Effector CD4-positive, alpha-beta T cell (primary cell): ENCODE measurements around the gene PTPRK.
"Not testable (repeated sequence)": the region's sequence is repeated elsewhere in the genome, so short reads cannot be mapped to it uniquely, and the experiment has no call there.

ENCODE experiments used
- DNase-seq: peaks from one replicate; pipeline ENCODE4 v3.0.0-alpha.2; 2020

Gene PTPRK

DNA sequence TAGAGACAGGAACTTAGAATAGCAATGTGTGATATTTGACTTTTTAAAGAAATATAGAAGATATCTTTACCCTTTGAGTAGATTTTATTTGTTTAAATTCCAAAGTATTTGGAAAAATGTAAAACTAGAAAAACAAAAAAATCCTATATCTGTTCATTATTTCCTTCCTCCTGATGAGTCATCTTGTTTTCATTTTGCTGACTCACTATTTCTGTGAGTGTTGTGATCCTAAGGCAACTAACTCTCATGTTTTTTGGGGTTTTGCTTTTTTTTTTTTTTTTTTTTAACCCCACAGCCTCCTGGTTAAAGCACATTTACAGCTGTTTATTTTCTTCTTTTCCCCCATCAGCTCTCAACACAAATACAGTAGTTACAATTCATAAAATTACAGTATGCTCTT is 581.7 kb downstream of the PTPRK start:
- DNase-seq: no peak

DNA sequence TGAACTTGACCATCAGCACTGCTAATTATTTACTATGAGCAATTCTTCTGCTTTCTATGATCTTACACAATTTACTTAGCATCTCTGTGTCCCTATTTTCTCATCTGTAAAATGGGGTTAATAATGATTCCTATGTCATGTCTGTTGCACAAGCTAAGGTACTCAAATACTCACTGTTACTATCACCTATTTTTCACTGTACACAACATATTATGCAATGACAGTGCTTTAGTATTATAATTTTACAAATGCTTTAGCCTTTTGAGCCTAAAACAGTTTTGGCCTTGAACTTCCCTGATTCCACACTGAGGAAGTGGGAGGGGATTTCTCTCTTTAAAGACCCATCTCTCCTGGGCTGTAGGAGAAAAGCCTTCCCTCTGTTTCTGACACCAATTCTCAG is 582.7 kb downstream of the PTPRK start:
- DNase-seq: no peak

DNA sequence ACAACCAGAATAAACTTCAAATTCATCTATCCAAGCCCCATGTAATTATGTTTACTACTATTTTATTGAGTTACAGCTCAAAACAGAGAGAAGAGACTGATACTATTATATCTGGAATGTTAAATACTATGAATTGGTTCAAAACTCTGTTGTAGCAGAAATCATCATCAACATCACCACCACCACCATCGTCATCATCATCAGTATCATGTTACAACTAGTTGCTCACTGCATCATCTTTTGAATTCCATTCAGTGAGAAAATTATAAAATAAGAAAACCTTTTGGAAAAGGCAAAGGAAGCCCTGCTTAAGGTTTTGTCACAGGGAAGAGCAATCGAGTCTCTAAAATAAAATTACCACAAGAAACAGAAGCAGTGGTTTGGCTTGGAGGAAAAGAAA is 583.3 kb downstream of the PTPRK start:
- no peak for DNase-seq

DNA sequence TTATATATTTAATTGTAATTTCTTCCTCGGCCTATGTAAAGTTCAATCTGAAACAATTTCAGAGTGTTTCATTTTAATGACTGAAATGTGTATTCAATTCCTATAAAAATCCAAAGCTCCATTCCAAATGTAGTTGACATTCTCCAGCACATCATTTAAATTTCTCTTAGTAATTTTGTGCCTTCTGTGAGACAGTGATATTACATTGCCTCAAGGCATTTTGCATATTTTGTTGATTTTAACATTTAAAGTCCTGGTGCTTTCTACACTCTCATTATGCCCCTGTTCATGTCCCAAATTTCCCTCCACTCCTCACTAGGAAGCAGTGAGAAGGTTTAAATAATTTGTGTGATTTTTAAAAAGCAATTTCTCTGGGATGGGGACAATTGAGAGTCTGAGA is 585.4 kb downstream of the PTPRK start:
- no peak for DNase-seq

DNA sequence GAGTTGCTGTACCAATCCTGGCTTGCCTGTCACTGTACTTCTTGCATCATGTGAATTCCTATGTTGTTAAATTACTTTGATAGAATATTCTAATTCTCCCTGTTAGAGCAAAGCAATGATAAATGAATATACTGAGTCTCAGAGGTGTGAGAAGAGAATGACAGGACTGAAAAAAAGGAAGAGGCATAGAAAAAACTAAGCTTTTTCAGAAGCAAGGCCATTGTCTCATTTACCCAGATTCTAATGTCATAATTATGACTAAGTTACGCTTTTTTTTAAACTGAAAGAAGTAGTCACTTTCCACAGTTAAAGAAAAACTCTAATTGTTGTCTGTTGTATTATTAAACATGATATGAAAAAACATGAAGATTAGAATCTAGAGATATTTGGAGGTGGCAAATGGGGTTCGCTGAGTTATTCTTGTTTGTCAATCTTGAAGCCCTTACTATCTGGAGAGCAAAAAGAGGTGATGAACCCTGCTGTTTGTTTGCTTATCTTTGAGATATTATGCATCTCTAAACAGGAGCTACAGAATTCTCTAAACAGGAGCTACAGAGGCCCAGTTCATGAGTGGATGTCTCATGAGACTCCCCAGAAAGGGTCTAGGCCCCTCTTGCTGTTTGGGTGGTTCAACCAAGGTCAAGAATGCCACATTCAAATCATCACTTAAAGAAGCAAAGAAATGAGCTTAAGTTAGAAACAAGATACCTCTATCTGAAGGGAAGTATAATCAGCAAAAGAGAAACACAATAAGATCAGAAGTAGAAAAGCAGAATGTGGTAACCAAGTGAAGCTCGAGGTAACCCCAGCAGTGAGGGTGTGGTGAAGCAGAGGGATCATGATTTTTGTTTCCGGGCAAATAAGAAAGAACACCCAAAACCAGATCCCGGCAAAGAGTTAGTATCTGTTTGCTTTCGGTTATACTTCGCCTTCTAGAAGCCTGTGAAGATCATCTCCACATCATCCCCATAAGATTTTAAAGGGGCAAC is 586.3 kb downstream of the PTPRK start:
- no peak for DNase-seq

DNA sequence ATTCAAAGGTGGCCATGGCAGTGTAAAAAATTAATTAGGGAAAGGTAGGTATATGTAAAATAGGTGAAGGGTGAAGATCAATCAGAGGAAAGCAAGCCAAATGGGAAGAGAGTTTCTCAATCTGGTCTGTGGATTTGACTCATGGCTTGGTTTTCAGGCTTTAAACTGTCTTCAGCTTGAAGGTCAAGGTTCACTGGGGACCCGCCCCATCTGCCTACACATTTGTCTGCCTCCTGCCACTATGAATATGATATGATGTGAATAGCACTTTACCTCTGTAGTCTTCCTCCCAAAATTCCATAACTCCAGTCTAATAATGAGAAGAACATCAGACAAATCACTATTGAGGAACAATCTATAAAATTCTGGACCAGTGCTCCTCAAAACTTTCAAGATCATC is 587.3 kb downstream of the PTPRK start:
- no peak for DNase-seq

DNA sequence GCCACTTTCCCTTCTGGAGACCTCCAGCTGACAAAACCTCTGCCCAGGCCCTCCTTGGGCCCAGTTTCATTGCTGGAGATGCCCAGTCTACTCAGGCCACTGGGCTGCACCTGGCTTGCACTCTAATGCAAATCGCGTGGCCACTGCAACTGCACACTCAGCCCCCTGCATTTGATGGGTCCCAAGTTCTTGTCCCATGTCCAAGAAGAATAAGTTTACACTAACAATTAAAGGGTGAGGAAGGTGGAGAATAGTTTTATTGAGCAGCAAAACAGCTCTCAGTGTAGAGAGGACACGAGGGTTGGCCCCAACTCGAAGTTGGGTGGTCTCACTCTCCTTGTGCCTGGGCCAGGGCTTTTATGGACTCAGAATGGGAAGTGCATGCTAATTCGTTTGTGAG is 587.7 kb downstream of the PTPRK start:
- DNase-seq: no peak

DNA sequence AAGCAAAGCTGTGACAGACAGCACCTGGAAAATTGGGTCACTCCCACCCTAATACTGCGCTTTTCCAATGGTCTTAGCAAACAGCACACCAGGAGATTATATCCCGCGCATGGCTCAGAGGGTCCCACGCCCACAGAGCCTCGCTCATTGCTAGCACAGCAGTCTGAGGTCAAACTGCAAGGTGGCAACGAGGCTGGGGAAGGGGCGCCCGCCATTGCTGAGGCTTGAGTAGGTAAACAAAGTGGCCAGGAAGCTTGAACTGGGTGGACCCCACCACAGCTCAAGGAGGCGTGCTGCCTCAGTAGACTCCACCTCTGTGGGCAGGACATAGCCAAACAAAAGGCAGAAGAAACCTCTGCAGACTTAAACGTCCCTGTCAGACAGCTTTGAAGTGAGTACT is 594.0 kb downstream of the PTPRK start:
- DNase-seq: not testable (repeated sequence)

DNA sequence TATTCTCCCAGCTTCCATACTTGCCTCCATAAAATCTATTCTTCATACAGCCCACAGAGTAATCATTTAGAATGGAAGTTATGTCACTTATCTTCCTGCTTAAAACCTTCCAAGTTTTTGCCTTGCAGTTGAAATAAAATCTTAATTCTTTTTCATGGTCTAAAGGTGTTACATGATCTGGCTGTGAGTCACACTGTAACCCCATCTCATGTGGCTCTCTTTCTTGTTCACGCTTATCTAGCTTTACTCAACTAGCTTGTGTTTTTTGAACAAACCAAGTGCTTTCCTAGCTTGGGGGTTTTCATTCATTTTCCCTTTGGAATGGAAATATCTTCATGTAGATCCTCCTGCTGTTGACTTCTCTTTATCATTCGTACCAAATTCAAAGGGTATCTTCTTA is 596.0 kb downstream of the PTPRK start:
- DNase-seq: no peak

DNA sequence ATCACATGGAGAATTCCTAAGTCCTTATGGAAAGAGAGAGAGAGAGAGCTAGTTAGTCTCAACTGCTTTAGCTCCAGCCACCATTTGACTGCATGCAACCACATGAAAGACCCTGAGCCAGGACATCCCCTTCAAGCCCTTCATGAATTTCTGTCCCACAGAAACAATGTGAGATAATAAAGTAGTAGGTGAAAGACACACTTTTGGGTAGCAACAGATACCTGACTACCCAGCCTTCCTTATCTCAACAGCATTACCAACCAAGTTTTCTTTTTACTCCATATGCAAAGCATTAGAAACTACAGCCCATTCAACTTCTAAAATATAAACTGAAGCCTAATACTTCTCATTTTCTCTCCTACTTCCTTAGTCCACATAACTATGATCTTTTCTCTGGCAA is 596.4 kb downstream of the PTPRK start:
- DNase-seq: no peak

DNA sequence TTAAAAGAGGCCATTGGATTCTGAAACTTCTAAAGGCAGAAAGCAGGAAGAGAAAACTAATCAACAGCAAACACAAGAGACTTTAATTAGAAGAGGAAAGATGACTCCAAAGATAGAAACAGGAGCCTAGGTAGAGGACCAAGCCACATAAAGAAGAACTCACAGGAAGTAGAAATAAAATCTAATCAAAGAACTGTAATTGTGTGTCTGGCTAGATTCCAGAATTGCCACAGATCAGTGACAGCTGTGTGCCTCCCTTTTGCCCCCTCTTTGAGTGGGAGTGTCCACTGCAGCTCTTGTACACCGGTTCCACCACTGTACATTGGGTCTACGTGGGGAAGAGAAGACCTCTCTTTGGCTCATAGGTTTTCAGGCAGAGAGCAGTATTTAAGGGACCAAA is 597.3 kb downstream of the PTPRK start:
- no peak for DNase-seq

DNA sequence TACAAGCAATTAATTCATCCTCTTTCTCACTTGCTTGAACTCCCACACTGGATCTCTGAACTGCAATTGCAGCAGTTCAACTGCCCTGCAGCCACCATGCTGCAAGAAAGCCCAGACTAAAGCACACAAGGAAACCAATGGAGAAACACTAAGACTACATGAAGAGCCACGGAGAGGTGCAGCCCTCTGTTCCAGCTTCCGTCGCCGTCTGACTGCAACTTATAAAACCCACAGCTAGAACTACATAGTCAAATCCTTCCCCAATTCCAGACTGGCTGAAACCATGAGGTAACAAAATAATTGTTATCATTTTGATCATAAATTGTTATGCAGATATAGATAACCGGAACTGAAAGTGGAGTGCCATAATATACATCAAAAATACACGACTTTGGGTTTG is 598.4 kb downstream of the PTPRK start:
- DNase-seq: no peak

DNA sequence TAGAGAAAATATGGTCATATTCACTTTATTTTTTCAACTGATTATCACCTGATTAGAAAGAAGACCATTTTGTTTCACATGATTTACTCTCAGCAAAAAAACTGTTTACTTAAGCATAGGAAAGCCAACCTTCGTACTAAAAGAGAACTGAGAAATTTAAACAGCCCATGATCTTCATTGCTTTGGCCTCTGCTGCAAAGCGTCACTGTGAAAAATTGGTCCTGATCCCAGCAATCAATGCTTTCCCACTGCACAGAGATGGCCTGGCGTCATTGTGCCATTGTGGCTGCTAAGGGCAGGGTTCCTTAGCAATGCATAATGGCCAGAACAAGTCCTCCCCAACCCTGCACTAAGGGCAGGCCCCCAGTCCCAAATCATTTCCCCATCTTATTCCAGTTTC is 599.6 kb downstream of the PTPRK start:
- no peak for DNase-seq
